Ecto neural progenitor cell (in vitro differentiated cells): ENCODE data around the gene SPTLC3.

Source experiments
- DNase-seq: peaks from one replicate; pipeline ENCODE4 v3.0.0-alpha.2; 2018; ENCODE audit warnings: low spot score

The SPTLC3 gene

GRCh38 chr20:12984863-12985262 is 23.9 kb upstream of the SPTLC3 start:
- DNase-seq = no peak

GRCh38 chr20:12987261-12987660 is 21.5 kb upstream of the SPTLC3 start:
- DNase-seq = no peak

GRCh38 chr20:12989586-12990115 is 19.1 kb upstream of the SPTLC3 start:
- no peak for DNase-seq

- no peak for DNase-seq
Observed at GRCh38 chr20:12997128-12997655, 11.6 kb upstream of the SPTLC3 start.

GRCh38 chr20:12998046-12998445 is 10.7 kb upstream of the SPTLC3 start:
- DNase-seq = no peak

GRCh38 chr20:12999201-12999600 is 9.6 kb upstream of the SPTLC3 start:
- no peak for DNase-seq

GRCh38 chr20:13002251-13002650 is 6.5 kb upstream of the SPTLC3 start:
- no peak for DNase-seq

- no peak for DNase-seq
Observed at GRCh38 chr20:13006825-13007224, 1.9 kb upstream of the SPTLC3 start.

- DNase-seq = no peak
Observed at GRCh38 chr20:13007596-13007995, 1.2 kb upstream of the SPTLC3 start.

- DNase-seq = no peak
Observed at GRCh38 chr20:13009682-13010406, 1.1 kb downstream of the SPTLC3 start.

- no peak for DNase-seq
Observed at GRCh38 chr20:13012886-13013285, 4.1 kb downstream of the SPTLC3 start.

- no peak for DNase-seq
Observed at GRCh38 chr20:13013411-13013810, 4.6 kb downstream of the SPTLC3 start.

- DNase-seq = no peak
Observed at GRCh38 chr20:13017235-13017634, 8.5 kb downstream of the SPTLC3 start.

- DNase-seq = no peak
Observed at GRCh38 chr20:13017883-13018535, 9.2 kb downstream of the SPTLC3 start.

- DNase-seq = no peak
Observed at GRCh38 chr20:13021205-13021970, 12.6 kb downstream of the SPTLC3 start.

GRCh38 chr20:13022401-13023155 is 13.8 kb downstream of the SPTLC3 start:
- DNase-seq = no peak

- DNase-seq = no peak
Observed at GRCh38 chr20:13024596-13024995, 15.8 kb downstream of the SPTLC3 start.

- DNase-seq = no peak
Observed at GRCh38 chr20:13025181-13025580, 16.4 kb downstream of the SPTLC3 start.

GRCh38 chr20:13028001-13028400 is 19.2 kb downstream of the SPTLC3 start:
- DNase-seq = no peak

- DNase-seq = no peak
Observed at GRCh38 chr20:13028673-13029072, 19.9 kb downstream of the SPTLC3 start.

GRCh38 chr20:13029687-13030375 is 21.1 kb downstream of the SPTLC3 start:
- DNase-seq = no peak
